ENCODE results near the gene LAX1.
"Not testable (repeated sequence)": the region's sequence is repeated elsewhere in the genome, so short reads cannot be mapped to it uniquely, and the experiment has no call there.

- TF ChIP-seq CTCF (IDR thresholded peaks at IDR 0.05; ENCODE audit: poor library complexity, severe bottlenecking); MXI1 (conservative IDR thresholded peaks at IDR 0.05; ENCODE audit: poor library complexity, severe bottlenecking); TAF1 (IDR thresholded peaks at IDR 0.05; ENCODE audit: low read depth); EZH2 (IDR thresholded peaks at IDR 0.05; ENCODE audit: borderline replicate concordance, insufficient read depth, low read length, poor library complexity, severe bottlenecking); REST (IDR thresholded peaks at IDR 0.05; ENCODE audit: borderline replicate concordance): not testable (repeated sequence)
These were observed 13.2 kb upstream of the LAX1 start for GRCh38 chr1:203751618-203752361.

All from neural cell (in vitro differentiated cells).